Neutrophil (primary cell): Measurements from ENCODE around the gene RUNX2.
A peak's percentile ranks its signal among the peaks of the same experiment; 100 is the strongest.

ENCODE experiments used
- H3K27ac ChIP-seq: fragments of 200-600 bp; sonication (generic); 2 replicates; pipeline ENCODE4 v1.5.1; 2016; ENCODE audit warnings: mild to moderate bottlenecking, moderate library complexity
- H3K27me3 ChIP-seq: fragments of 200-600 bp; sonication (generic); 2 replicates; pipeline ENCODE4 v1.6.0; 2016; ENCODE audit warnings: mild to moderate bottlenecking
- H3K36me3 ChIP-seq: fragments of 200-600 bp; sonication (generic); 2 replicates; pipeline ENCODE4 v1.5.1; 2017
- H3K4me1 ChIP-seq, 2 experiments: fragments of 200-600 bp in 1 of 2; sonication (generic) in 1 of 2; 1 replicate in 1 of 2; 2 replicates in 1 of 2; pipeline versions ENCODE4 v1.5.1 to v1.6.1; 2013 to 2016; ENCODE audit warnings: low read depth in 1 of 2, low read length in 1 of 2, mild to moderate bottlenecking in 1 of 2, moderate library complexity in 1 of 2; ENCODE audit not compliant: control insufficient read depth in 1 of 2, insufficient read depth in 1 of 2
- H3K4me3 ChIP-seq, 2 experiments: fragments of 200-600 bp in 1 of 2; sonication (generic) in 1 of 2; 1 replicate in 1 of 2; 2 replicates in 1 of 2; pipeline ENCODE4 v1.5.1; 2013 to 2016; ENCODE audit warnings: low read depth in 1 of 2, low read length in 1 of 2, mild to moderate bottlenecking in 1 of 2, moderate library complexity in 1 of 2
- H3K9me3 ChIP-seq: fragments of 200-600 bp; sonication (generic); 2 replicates; pipeline ENCODE4 v1.5.1; 2016
- CTCF ChIP-seq: fragments of 200-600 bp; sonication (generic); IDR thresholded peaks from 2 replicates; pipeline ENCODE4 v1.5.1; 2016; ENCODE audit warnings: antibody characterized with exemption

RUNX2 gene

GRCh38 chr6:45423111-45423823 lies 95.1 kb downstream of the RUNX2 start:
- H3K4me1 ChIP-seq: peaks cover 48 to 49% of the 10 kb centered on the region in 2 experiments
- peaks cover 23% of the 10 kb centered on the region for H3K27me3 ChIP-seq
- peak overlapping the region; percentile 73 to 84 for H3K4me3 ChIP-seq
- no peak for TF ChIP-seq CTCF
- no peaks in the 10 kb centered on the region for H3K36me3 ChIP-seq
- peak overlapping the region; percentile 87 for H3K27ac ChIP-seq
- H3K9me3 ChIP-seq: no peaks in the 10 kb centered on the region

GRCh38 chr6:45423824-45424450 lies 95.8 kb downstream of the RUNX2 start:
- Histone ChIP-seq H3K9me3 (no peaks in the 10 kb centered on the region), H3K27ac (peak overlapping the region; percentile 87), H3K36me3 (no peaks in the 10 kb centered on the region), H3K27me3 (peaks cover 22% of the 10 kb centered on the region), H3K4me1 (peaks cover 49 to 50% of the 10 kb centered on the region in 2 experiments), H3K4me3 (peak overlapping the region; percentile 73 to 84)
- TF ChIP-seq CTCF: no peak

GRCh38 chr6:45424451-45424861 lies 96.3 kb downstream of the RUNX2 start:
- H3K27me3 ChIP-seq: peaks cover 17% of the 10 kb centered on the region
- no peaks in the 10 kb centered on the region for H3K36me3 ChIP-seq
- peaks cover 47 to 53% of the 10 kb centered on the region in 2 experiments for H3K4me1 ChIP-seq
- H3K9me3 ChIP-seq: no peaks in the 10 kb centered on the region
- TF ChIP-seq CTCF: no peak
- peak overlapping the region; percentile 73 to 84 for H3K4me3 ChIP-seq
- H3K27ac ChIP-seq: peak overlapping the region; percentile 87

- H3K27ac ChIP-seq: no peak overlapping the region
- no peak for TF ChIP-seq CTCF
- no peak overlapping the region for H3K4me3 ChIP-seq
- no peaks in the 10 kb centered on the region for H3K27me3 ChIP-seq
- H3K9me3 ChIP-seq: no peaks in the 10 kb centered on the region
- H3K36me3 ChIP-seq: no peaks in the 10 kb centered on the region
- peaks cover 29 to 35% of the 10 kb centered on the region in 2 experiments for H3K4me1 ChIP-seq
Observed at GRCh38 chr6:45426251-45426650, 98.1 kb downstream of the RUNX2 start.

GRCh38 chr6:45427726-45428125 lies 99.6 kb downstream of the RUNX2 start:
- H3K27ac ChIP-seq: peak overlapping the region; percentile 44
- peaks cover 26 to 33% of the 10 kb centered on the region in 2 experiments for H3K4me1 ChIP-seq
- H3K36me3 ChIP-seq: no peaks in the 10 kb centered on the region
- H3K27me3 ChIP-seq: no peaks in the 10 kb centered on the region
- no peak for TF ChIP-seq CTCF
- H3K4me3 ChIP-seq: no peak overlapping the region
- H3K9me3 ChIP-seq: no peaks in the 10 kb centered on the region
